Osteoblast (primary cell): Measurements from ENCODE around the gene NTNG1. TPM values are rescaled to one million over a fixed set of nuclear protein-coding genes. Genes with fewer than 3 reads are reported as not detected.

Experiments
- DNase-seq: peaks from one replicate; pipeline ENCODE4 v3.0.0; 2011; ENCODE audit warnings: low spot score, mixed read lengths; ENCODE audit not compliant: insufficient read length; ENCODE audit errors: missing footprints
- H2AFZ ChIP-seq: 2 replicates; pipeline ENCODE4 v1.6.0; 2011; ENCODE audit warnings: mild to moderate bottlenecking, low read length
- H3K27ac ChIP-seq: 2 replicates; pipeline ENCODE4 v1.5.1; 2011; ENCODE audit warnings: mild to moderate bottlenecking, low read depth, low read length, moderate library complexity
- H3K27me3 ChIP-seq: 2 replicates; pipeline ENCODE4 v1.6.0; 2012; ENCODE audit warnings: mild to moderate bottlenecking, control low read depth, inconsistent platforms, low read length, moderate library complexity; ENCODE audit not compliant: insufficient read depth
- H3K36me3 ChIP-seq: 2 replicates; pipeline ENCODE4 v1.5.1; 2011; ENCODE audit warnings: mild to moderate bottlenecking, low read length, control low read depth, moderate library complexity; ENCODE audit not compliant: insufficient read depth
- H3K4me1 ChIP-seq: 2 replicates; pipeline ENCODE4 v1.5.1; 2011; ENCODE audit warnings: mild to moderate bottlenecking, low read length, control low read depth, moderate library complexity; ENCODE audit not compliant: insufficient read depth
- H3K4me2 ChIP-seq: 2 replicates; pipeline ENCODE4 v1.6.0; 2011; ENCODE audit warnings: mild to moderate bottlenecking, low read length; ENCODE audit not compliant: insufficient read depth
- H3K4me3 ChIP-seq: fragments of 200-600 bp; sonication (generic); 3 replicates; pipeline ENCODE4 v1.5.1; 2012; ENCODE audit warnings: mild to moderate bottlenecking, low read length, inconsistent platforms; ENCODE audit not compliant: insufficient read depth
- H3K79me2 ChIP-seq: 2 replicates; pipeline ENCODE4 v1.6.0; 2012; ENCODE audit warnings: mild to moderate bottlenecking, low read length, control low read depth, inconsistent platforms; ENCODE audit not compliant: insufficient read depth
- H3K9me3 ChIP-seq: 2 replicates; pipeline ENCODE4 v1.5.1; 2011; ENCODE audit warnings: low read depth, low read length, control low read depth
- H4K20me1 ChIP-seq: 2 replicates; pipeline ENCODE4 v1.6.0; 2012; ENCODE audit warnings: mild to moderate bottlenecking, low read length, control low read depth; ENCODE audit not compliant: insufficient read depth
- small RNA-seq: library from RNA; depleted of rRNA; stranded (forward); fragments of <200 nt; gene quantifications from one replicate; pipeline ENCODE3, GENCODE V24; 2012
- total RNA-seq: library from RNA; depleted of rRNA; stranded (reverse); fragments of >200 nt; gene quantifications from 2 replicates; pipeline ENCODE4 v1.2.3, GENCODE V29; 2012
- TF ChIP-seq, protein P1 (sequence below): IDR thresholded peaks from 2 replicates; pipeline ENCODE4 v1.5.1; 2011; ENCODE audit warnings: mild to moderate bottlenecking, low read depth, low read length, moderate library complexity; ENCODE audit errors: extremely low read depth

NTNG1 gene
- total RNA-seq, 1 donor = 3.6 TPM

DNA sequence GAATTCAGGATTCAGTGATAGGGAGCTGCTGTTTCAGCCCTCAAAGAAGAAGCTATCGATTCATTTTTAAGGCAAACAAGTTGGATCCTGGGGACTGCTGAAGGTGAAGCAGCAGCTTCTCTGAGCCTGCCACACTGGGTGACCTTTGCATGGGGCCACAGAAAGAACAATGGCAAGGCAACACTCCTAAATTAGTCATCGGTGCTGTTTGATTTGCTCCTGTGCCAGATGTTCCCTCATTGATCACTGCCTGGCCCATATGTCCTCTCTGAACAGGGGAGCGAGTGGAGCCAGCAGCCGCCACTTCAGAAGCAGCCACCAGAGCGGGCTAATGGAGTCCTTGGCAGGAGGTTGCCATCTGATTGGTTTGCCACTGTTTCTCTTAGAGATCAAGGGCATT, 391.5 kb downstream of the NTNG1 start:
- TF ChIP-seq, protein P1, sequence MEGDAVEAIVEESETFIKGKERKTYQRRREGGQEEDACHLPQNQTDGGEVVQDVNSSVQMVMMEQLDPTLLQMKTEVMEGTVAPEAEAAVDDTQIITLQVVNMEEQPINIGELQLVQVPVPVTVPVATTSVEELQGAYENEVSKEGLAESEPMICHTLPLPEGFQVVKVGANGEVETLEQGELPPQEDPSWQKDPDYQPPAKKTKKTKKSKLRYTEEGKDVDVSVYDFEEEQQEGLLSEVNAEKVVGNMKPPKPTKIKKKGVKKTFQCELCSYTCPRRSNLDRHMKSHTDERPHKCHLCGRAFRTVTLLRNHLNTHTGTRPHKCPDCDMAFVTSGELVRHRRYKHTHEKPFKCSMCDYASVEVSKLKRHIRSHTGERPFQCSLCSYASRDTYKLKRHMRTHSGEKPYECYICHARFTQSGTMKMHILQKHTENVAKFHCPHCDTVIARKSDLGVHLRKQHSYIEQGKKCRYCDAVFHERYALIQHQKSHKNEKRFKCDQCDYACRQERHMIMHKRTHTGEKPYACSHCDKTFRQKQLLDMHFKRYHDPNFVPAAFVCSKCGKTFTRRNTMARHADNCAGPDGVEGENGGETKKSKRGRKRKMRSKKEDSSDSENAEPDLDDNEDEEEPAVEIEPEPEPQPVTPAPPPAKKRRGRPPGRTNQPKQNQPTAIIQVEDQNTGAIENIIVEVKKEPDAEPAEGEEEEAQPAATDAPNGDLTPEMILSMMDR = no peak
- Histone ChIP-seq H3K4me2 (no peak overlapping the region), H3K79me2 (no peaks in the 10 kb centered on the region), H3K4me1 (no peaks in the 10 kb centered on the region), H3K36me3 (no peaks in the 10 kb centered on the region), H4K20me1 (no peaks in the 10 kb centered on the region), H3K9me3 (no peaks in the 10 kb centered on the region), H3K4me3 (no peak overlapping the region), H3K27ac (no peak overlapping the region), H2AFZ (no peak overlapping the region), H3K27me3 (no peaks in the 10 kb centered on the region)
- DNase-seq = no peak

Small RNAs within 50 kb of the gene (small RNA-seq; reads per million reads assigned to genes)
- gene AC114491.1 = not detected

Other genes with a start within 250 kb of the NTNG1 start
- gene PRMT6, start 84.4 kb upstream of the NTNG1 start, total RNA-seq = 18.9 and 22.4 TPM in 2 replicates